Stimulated activated CD4-positive, alpha-beta T cell treated with anti-CD3 and anti-CD28 coated beads, TNF-alpha, amount 100 ng/mL, for 24 hours (primary cell): ENCODE results near the gene RPUSD1.

Experiments
- DNase-seq, 3 experiments: peaks; one replicate each; pipeline ENCODE4 v3.0.0-alpha.2; 2020; ENCODE audit warnings: low read depth in 3 of 3

The RPUSD1 gene

GRCh38 chr16:818592-818991 lies 30.4 kb upstream of the RPUSD1 start:
- DNase-seq: no peak

GRCh38 chr16:818132-818531 lies 30.0 kb upstream of the RPUSD1 start:
- DNase-seq: no peak

GRCh38 chr16:817001-817906 lies 29.1 kb upstream of the RPUSD1 start:
- no peak for DNase-seq

DNA sequence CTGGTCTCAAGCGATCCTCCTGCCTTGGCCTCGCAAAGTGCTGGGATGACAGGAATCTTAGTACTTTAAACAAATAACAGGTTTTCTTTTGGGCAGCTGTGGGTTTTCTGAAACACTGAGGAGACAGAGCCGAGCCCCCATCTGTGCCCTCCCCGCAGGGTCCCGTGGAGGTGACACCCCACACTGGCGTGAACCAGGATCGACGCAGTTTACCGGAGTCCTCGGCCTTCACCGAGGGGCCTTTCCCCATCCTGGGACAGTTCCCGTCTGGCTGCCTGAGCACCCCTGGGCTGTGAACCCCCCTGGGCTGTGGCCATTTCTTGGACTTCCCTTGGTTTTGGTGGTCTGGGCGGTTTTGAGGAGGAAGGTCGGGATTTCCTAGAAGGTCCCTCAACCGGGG lies 27.7 kb upstream of the RPUSD1 start:
- no peak for DNase-seq

DNA sequence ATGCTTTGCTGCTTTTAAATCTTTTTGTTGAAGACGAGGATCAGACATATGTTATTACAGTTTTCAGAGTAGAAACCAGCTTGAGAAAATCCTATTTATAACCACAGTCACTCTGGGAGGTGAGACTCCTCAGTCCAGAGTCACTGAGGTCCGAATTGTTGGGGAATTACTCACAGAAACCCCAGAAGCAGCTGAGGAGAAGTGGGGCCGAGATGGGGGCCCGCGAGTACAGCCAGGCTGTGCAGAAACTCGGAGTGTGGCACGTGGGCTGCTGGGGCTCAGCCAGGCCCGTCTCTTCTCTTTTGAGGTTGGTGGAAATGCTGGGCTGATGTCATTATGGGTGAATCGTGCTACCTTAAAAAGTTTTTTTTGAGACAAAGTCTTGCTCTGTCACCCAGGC lies 26.8 kb upstream of the RPUSD1 start:
- DNase-seq: no peak

DNA sequence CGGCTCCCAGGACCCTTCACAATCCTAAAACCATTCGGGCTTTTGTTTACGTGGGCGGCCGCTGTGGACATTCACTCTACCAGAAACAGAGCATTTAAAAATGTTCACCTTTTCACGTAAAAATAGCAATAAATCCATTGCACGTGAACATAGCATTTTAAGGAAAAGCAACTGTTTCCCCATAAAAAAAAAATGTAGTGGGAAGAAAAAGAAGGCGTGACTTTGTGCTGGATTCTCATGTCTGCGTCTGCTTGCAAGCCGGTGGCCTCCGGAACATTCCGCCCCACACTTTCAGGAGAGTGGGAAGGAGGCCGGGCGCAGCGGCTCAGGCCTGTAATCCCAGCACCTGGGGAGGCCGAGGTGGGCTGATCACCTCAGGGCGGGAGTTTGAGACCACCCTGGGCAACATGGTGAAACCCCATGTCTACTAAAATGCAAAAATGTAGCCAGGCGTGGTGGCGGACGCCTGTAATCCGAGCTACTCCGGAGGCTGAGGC lies 25.8 kb upstream of the RPUSD1 start:
- no peak for DNase-seq

DNA sequence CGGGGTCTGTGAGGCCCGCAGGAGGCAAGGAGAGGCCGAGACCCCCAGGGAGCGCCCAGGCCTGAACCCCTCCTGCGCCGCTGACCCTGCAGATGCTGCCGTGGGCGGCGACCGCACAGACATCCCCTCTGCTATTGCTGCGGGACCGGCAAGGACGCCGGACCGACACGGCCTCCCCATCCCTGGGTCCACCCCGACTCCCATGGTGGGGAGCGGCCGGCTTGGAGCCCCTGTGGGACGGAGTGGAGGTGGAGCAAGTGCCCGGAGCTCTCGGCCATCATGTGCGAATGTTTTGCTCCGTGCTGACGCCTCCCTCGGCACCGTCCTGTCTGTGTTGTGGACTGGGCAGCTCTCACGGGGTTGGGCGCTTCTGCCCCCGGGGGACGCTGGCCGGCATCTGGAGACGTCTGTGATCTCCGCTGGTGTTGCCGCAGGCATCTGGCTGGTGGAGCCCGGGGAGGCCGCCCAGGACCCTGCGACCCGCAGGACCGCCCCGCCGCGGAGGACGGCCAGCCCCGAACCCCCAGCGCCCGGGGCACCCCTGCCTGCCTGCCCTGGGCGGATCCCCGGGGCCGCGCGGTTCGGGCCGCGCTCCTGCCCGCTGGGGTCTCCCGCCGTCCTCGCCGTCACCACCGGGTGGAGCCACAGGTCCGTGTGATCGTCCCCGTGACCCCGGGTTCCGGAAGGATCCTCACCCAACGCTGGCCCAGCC lies 25.2 kb upstream of the RPUSD1 start:
- peak; percentile 35 to 56 (median 43) for DNase-seq

DNA sequence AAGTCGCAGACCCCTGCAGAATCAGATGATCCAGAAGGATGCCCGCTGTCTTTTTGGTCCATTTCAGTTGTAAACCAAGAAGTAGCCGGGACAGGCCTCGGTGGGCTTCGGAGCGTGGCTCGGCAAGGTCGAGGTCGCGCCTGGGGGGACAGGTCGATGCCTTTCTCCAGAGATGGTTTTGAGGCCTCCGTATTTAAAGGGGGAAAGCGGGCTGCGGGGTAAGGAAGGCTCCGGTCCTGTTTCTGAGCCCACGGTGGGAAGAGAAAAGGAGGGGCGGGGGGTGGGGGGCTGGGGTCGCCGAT lies 19.9 kb upstream of the RPUSD1 start:
- no peak for DNase-seq

GRCh38 chr16:807347-808084 lies 19.3 kb upstream of the RPUSD1 start:
- peak; percentile 66 to 86 (median 75) for DNase-seq

- no peak for DNase-seq
These were observed 17.3 kb upstream of the RPUSD1 start for GRCh38 chr16:805474-805873.

GRCh38 chr16:804193-805048 lies 16.2 kb upstream of the RPUSD1 start:
- DNase-seq: no peak

DNA sequence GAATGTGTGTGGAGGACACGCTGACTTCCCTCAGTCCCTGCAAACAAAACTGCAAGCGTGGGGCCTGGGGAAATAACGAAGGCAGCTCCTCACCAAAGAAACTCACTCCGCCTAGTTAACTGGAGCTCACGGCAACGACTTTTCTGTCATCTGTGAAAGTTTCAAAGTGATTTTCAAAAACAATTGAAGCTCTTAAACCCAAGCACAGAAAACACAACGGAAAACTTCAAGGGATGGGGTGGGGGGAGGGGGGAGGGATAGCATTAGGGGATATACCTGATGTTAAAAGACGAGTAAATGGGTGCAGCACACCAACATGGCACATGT lies 15.5 kb upstream of the RPUSD1 start:
- DNase-seq: no peak

DNA sequence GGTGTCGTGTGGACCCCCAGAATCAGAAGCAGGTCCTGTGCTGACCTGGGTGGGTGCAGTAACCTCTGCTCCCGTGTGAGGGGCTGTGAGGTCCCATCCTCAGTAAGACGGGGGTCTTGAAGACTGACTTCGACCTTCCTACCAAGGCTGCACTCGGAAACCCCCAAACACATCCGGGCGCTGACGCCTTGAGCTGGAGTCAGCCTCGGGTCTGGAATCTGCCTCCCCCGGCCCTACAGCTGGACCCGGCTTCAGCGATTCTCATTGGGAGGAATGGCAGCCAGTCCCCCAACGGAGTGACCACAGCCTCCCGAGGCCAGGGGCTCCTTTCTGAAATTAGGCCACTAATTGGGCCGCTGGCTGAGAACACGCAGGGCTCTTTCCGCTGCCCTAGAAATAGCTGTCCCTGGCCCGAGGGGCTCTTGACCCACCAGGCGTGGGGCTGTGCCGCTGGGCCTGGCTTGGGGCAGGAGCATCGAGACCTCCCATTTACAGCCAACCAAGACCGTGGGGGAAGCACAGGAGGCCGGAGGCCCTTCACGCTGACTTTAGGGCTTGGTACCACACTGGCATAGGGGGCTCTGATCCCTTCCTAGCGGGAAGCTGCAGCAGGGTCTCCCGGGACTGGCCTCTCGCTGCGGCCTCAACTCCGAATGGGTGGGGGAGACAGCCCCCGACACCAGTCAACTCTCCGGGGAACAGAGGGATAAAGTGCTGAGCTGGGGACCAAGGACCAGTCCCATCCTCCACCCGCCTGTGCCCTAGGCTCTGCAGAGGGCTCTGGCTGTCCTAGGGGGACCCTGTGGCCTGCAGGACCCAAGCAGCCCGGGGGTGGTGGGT lies 15.0 kb upstream of the RPUSD1 start:
- no peak for DNase-seq

GRCh38 chr16:802461-802860 lies 14.3 kb upstream of the RPUSD1 start:
- DNase-seq: no peak

GRCh38 chr16:801584-802363 lies 13.6 kb upstream of the RPUSD1 start:
- DNase-seq: no peak

GRCh38 chr16:800834-801511 lies 12.8 kb upstream of the RPUSD1 start:
- DNase-seq: no peak

DNA sequence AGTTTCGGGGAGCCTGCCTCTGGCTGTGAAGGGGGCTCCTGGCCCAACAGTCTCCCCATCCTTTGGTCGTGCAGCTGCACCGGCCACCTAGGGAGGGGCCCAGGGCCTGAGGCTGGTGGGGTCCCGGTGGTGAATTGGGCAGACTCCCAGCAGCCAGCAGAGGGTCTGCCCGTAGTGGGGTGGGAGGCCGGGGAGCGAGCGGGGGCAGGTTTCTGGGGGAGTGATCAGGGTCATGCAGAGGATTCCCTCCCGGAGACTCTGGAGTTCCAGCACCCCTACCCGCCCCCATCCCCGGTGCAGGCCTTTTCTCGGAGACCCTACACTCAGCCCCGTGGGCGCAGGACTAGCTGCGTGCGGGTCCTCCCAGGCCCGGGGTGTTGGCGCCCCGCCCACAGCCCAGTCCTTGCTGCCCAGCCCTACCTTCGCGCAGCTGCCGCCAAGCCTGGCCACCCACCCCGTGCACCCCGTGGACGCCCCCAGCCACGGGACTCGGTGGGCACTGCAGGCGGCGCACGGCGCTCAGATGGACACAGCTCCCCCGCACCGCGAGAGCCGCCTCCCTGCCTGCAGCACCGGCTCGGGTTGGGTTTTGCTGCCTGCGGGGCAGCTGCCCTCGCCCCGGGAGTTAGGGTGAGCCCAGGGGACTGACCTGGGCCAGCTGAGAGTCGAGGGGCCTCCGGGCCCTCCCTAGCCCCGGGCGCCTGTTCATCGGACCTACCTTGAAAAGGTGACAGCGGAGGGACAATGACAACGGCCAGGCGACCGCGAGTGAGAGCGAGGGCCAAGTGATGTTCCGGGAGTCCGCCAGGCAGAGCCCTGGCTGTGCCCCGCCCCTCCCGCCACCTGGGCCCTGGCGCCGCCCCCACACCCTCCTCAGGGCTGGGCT lies 12.0 kb upstream of the RPUSD1 start, which contains the start of gene GNG13:
GNG13 (minus strand) TSS at position 787 of the 886 bp plus-strand sequence. CDS start 1,657 bp downstream, outside the sequence.
- no peak for DNase-seq
